ENCODE results near the gene ADAM11.

DNA sequence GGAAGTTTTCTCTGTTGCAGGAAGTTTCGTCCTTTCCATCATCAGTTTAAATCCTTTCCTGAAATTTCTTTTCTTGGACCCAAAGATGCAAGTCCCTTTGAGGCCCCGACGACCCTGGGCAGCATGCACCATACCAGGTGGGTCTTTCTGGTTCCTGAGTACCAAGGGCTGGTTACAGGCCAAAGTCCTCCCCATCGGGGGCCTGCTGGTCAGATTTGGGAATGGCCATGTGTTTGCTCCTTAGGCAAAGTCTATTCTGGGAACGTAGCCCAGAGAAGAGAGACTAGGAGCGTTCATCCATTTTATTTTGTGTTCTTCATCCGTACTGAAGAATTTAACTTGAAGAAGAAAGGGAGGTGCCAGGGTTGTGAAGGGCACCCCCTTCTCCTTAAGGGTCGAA lies 17.5 kb upstream of the ADAM11 start:
- TF ChIP-seq, protein P1, sequence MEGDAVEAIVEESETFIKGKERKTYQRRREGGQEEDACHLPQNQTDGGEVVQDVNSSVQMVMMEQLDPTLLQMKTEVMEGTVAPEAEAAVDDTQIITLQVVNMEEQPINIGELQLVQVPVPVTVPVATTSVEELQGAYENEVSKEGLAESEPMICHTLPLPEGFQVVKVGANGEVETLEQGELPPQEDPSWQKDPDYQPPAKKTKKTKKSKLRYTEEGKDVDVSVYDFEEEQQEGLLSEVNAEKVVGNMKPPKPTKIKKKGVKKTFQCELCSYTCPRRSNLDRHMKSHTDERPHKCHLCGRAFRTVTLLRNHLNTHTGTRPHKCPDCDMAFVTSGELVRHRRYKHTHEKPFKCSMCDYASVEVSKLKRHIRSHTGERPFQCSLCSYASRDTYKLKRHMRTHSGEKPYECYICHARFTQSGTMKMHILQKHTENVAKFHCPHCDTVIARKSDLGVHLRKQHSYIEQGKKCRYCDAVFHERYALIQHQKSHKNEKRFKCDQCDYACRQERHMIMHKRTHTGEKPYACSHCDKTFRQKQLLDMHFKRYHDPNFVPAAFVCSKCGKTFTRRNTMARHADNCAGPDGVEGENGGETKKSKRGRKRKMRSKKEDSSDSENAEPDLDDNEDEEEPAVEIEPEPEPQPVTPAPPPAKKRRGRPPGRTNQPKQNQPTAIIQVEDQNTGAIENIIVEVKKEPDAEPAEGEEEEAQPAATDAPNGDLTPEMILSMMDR (conservative IDR thresholded peaks at IDR 0.05), result no peak
- TF ChIP-seq EZH2 (IDR thresholded peaks at IDR 0.05; ENCODE audit: low read depth), result no peak

Data from PC-9 (cell line).